Measurements from ENCODE around the gene MYL4. TPM values are rescaled to one million over a fixed set of nuclear protein-coding genes. Genes with fewer than 3 reads are reported as not detected.
"Not testable (repeated sequence)": the region's sequence is repeated elsewhere in the genome, so short reads cannot be mapped to it uniquely, and the experiment has no call there.

Gene MYL4
- total RNA-seq, 4 donors from 2014 or later, result 0.50 to 0.52 TPM; not detected in 2

DNA sequence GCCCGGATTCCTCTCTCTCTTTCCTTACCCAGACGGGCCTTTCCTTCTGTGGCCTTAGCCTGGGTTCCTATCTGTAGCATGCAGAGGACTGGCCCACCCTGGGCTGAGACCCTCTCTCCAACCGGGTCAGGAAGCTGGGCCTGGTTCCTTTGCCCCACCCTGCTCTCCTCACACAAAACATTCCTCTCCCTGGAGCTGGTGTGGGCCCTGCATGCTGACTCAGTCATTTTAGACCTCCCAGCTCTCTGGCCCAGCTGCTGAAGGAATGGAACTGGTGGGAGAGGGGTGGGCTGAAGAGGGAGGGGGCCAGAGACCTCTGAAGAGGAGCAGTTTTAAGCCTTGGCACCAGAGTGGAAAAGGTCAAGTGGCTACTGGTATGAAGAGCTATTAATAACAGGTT is 957 bp downstream of the MYL4 start:
- 48% methylated on average over 3 of the region's 3 CpGs for WGBS
- peaks cover 10 to 13% (median 11%) of the 10 kb centered on the region in 4 donors for H3K4me1 ChIP-seq
- no peaks in the 10 kb centered on the region for H3K27me3 ChIP-seq
- TF ChIP-seq POLR2AphosphoS5 (IDR thresholded peaks at IDR 0.05), result no peak
- TF ChIP-seq, protein P1, sequence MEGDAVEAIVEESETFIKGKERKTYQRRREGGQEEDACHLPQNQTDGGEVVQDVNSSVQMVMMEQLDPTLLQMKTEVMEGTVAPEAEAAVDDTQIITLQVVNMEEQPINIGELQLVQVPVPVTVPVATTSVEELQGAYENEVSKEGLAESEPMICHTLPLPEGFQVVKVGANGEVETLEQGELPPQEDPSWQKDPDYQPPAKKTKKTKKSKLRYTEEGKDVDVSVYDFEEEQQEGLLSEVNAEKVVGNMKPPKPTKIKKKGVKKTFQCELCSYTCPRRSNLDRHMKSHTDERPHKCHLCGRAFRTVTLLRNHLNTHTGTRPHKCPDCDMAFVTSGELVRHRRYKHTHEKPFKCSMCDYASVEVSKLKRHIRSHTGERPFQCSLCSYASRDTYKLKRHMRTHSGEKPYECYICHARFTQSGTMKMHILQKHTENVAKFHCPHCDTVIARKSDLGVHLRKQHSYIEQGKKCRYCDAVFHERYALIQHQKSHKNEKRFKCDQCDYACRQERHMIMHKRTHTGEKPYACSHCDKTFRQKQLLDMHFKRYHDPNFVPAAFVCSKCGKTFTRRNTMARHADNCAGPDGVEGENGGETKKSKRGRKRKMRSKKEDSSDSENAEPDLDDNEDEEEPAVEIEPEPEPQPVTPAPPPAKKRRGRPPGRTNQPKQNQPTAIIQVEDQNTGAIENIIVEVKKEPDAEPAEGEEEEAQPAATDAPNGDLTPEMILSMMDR (IDR thresholded peaks at IDR 0.05), result no peak
- no peak for TF ChIP-seq POLR2A (IDR thresholded peaks at IDR 0.05; ENCODE audit: low read depth)
- TF ChIP-seq EP300 (IDR thresholded peaks at IDR 0.05), result no peak
- no peaks in the 10 kb centered on the region for H3K9me3 ChIP-seq
- no peak overlapping the region for H3K4me3 ChIP-seq
- no peak overlapping the region for H3K27ac ChIP-seq (replicated peaks in 1 of 4)
- DNase-seq (ENCODE audit: extremely low spot score), result no peak
- no peaks in the 10 kb centered on the region for H3K36me3 ChIP-seq
- intact Hi-C loops (cut with DNase I), result no loop called here

DNA sequence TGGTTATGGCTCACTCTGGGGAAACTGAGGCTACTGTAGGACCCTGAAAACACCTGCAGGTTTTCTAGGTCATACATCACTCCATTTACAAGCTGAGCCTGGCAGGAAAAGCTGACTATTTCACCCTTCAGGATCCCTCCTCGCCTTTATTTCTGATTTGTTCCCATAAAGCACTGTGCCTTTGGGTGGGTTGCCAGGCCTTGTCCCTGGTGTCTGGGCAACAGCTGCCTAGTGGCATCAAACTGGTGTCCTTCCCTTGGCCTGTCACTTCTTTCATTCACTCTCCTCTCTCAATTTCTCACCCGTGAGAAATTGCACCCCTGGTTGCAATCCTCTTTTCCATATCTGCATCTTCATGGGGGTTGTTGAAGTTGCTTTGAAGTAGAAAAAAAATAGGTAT is 1.6 kb downstream of the MYL4 start:
- Histone ChIP-seq H3K9me3 (no peaks in the 10 kb centered on the region), H3K27me3 (no peaks in the 10 kb centered on the region), H3K36me3 (no peaks in the 10 kb centered on the region), H3K27ac (replicated peaks in 1 of 4) (no peak overlapping the region), H3K4me1 (peaks cover 3 to 6% (median 4%) of the 10 kb centered on the region in 4 donors), H3K4me3 (no peak overlapping the region)
- intact Hi-C loops (cut with DNase I), result no loop called here
- no peak for TF ChIP-seq EP300 (IDR thresholded peaks at IDR 0.05)
- TF ChIP-seq, protein P1 (IDR thresholded peaks at IDR 0.05), result no peak
- no peak for DNase-seq (ENCODE audit: extremely low spot score)
- WGBS, result 87% methylated on average over 2 of the region's 2 CpGs

DNA sequence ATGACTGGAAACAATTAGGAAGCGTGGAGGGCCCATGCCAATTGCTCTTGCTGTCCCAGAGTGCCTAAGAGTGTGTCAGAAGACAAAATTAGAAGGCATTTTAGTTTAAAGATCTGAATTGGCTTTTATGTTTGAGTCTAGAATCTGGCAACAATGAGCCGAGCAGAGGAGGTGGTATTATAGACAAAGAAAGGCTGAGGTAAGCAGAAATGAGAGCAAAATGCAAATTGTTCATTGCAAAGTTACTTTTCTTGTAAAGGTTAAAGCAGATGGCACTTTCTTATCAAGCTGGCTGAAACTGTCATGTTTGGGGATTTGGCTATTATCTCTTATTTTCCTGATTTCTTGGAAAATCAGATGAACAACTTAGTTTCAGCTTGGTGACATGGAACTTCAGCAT is 3.3 kb downstream of the MYL4 start:
- peaks cover 0 to 5% (median 0%) of the 10 kb centered on the region in 4 donors for H3K4me1 ChIP-seq
- DNase-seq (ENCODE audit: extremely low spot score), result no peak
- H3K36me3 ChIP-seq, result no peaks in the 10 kb centered on the region
- intact Hi-C loops (cut with DNase I), result no loop called here
- H3K4me3 ChIP-seq, result no peak overlapping the region
- H3K9me3 ChIP-seq, result no peaks in the 10 kb centered on the region
- no peaks in the 10 kb centered on the region for H3K27me3 ChIP-seq
- 95% methylated on average over 2 of the region's 2 CpGs for WGBS
- no peak overlapping the region for H3K27ac ChIP-seq (replicated peaks in 1 of 4)
- TF ChIP-seq EP300 (IDR thresholded peaks at IDR 0.05), result no peak
- TF ChIP-seq, protein P1 (IDR thresholded peaks at IDR 0.05), result no peak
- TF ChIP-seq POLR2AphosphoS5 (IDR thresholded peaks at IDR 0.05), result no peak
- no peak for TF ChIP-seq POLR2A (IDR thresholded peaks at IDR 0.05; ENCODE audit: low read depth)

DNA sequence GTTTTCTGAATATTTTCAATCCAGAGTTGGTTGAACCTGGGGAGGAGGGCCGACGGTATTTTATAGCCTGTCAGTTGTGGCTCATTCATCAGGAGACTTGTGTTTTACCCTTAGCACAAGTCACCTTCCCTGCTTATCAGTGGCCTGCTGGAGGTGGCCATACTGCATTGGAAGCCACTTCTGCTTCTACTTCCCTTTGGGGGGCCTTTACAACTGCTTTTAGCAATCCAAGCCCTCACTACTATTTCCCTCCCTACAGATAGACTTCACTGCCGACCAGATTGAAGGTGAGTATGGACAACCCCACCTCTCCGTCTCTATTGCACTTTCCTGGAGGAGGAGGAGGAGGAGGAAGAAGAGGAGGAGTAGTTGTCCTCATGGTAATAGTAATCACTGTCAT is 4.4 kb downstream of the MYL4 start:
- TF ChIP-seq, protein P1 (IDR thresholded peaks at IDR 0.05), result no peak
- no peak for TF ChIP-seq POLR2AphosphoS5 (IDR thresholded peaks at IDR 0.05)
- TF ChIP-seq POLR2A (IDR thresholded peaks at IDR 0.05; ENCODE audit: low read depth), result no peak
- TF ChIP-seq EP300 (IDR thresholded peaks at IDR 0.05), result no peak
- WGBS, result 85% methylated on average over 4 of the region's 4 CpGs
- DNase-seq (ENCODE audit: extremely low spot score), result no peak
- Histone ChIP-seq H3K27me3 (no peaks in the 10 kb centered on the region), H3K9me3 (no peaks in the 10 kb centered on the region), H3K27ac (replicated peaks in 1 of 4) (no peak overlapping the region), H3K4me3 (no peak overlapping the region), H3K4me1 (peaks cover 0 to 5% (median 0%) of the 10 kb centered on the region in 4 donors), H3K36me3 (no peaks in the 10 kb centered on the region)
- intact Hi-C loops (cut with DNase I), result no loop called here

DNA sequence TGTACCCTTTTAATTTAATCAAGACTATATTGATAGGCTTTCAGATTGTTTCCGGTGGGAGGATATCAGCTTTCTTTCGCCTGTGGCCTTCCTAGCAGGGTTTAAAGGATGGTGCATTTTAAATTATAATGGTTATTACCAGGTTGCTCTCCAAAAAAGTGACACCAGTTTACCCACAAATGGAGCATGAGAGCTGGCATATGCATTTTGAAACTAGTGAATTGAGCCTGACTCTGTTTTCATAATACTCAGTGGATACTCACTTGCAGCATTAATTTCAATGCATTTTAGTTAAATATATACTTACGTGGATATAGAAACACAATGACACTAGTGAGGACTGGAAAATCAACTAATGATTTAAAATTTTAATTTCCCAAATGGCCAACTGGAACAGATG is 5.8 kb downstream of the MYL4 start:
- TF ChIP-seq EP300 (IDR thresholded peaks at IDR 0.05), result no peak
- no peak for TF ChIP-seq POLR2A (IDR thresholded peaks at IDR 0.05; ENCODE audit: low read depth)
- TF ChIP-seq POLR2AphosphoS5 (IDR thresholded peaks at IDR 0.05), result no peak
- TF ChIP-seq, protein P1 (IDR thresholded peaks at IDR 0.05), result no peak
- H3K27me3 ChIP-seq, result no peaks in the 10 kb centered on the region
- H3K36me3 ChIP-seq, result no peaks in the 10 kb centered on the region
- intact Hi-C loops (cut with DNase I), result no loop called here
- H3K4me1 ChIP-seq, result peaks cover 0 to 10% (median 0%) of the 10 kb centered on the region in 4 donors
- no peak overlapping the region for H3K27ac ChIP-seq (replicated peaks in 1 of 4)
- no peaks in the 10 kb centered on the region for H3K9me3 ChIP-seq
- no peak for DNase-seq (ENCODE audit: extremely low spot score)
- WGBS, result 86% methylated on average over 3 of the region's 3 CpGs
- no peak overlapping the region for H3K4me3 ChIP-seq

DNA sequence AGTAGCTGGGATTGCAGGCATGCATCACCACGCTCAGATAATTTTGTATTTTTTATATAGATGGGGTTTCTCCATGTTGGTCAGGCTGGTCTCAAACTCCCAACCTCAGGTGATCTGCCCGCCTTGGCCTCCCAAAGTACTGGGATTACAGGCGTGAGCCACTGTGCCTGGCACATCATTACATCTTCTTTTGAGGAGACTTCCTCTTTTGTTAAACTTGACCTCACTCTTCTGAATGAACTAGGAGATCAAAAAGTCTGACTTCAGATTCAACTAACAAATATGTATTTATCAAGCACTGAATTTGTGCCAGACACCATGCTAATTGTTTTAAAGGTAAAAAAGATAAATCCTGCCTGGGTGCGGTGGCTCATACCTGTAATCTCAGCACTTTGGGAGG is 7.7 kb downstream of the MYL4 start:
- intact Hi-C loops (cut with DNase I); H3K4me1 ChIP-seq; DNase-seq (ENCODE audit: extremely low spot score); H3K27me3 ChIP-seq; H3K27ac ChIP-seq (replicated peaks in 1 of 4); H3K36me3 ChIP-seq; H3K4me3 ChIP-seq; H3K9me3 ChIP-seq: not testable (repeated sequence)
- 85% methylated on average over 4 of the region's 4 CpGs for WGBS

DNA sequence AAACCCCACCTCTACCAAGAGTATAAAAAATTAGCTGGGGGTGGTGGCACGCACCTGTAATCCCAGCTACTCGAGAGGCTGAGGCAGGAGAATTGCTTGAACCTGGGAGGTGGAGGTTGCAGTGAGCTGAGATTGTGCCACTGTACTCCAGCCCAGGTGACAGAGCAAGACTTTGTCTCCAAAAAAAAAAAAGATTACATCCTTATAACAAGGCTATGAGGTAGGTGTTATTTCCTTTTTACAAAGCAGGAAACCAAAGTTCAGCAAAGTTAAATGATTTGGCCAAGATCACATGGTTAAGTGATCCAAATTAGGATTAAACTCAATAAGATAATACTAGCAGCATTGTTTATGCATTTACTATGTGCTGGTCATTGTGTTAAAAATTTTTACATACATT is 8.1 kb downstream of the MYL4 start:
- DNase-seq (ENCODE audit: extremely low spot score); H3K36me3 ChIP-seq; H3K4me1 ChIP-seq; H3K9me3 ChIP-seq; H3K27me3 ChIP-seq; H3K4me3 ChIP-seq; H3K27ac ChIP-seq (replicated peaks in 1 of 4); intact Hi-C loops (cut with DNase I): not testable (repeated sequence)
- WGBS, result 91% methylated on average over 2 of the region's 2 CpGs
